NOMO-1 (cell line): ENCODE measurements around the gene EDIL3.
A peak's percentile ranks its signal among the peaks of the same experiment; 100 is the strongest.

Experiments used
- DNase-seq, 2 experiments: peaks; one replicate each; lab custom pipeline; 2025; ENCODE audit not compliant: unreplicated experiment in 2 of 2; lab: John Stamatoyannopoulos, UW

The EDIL3 gene

GRCh38 chr5:83973925-83974815, 410.5 kb downstream of the EDIL3 start:
- no peak for DNase-seq

- no peak for DNase-seq
Measured at GRCh38 chr5:83972909-83973308, 411.8 kb downstream of the EDIL3 start.

- no peak for DNase-seq
Measured at GRCh38 chr5:83972236-83972635, 412.4 kb downstream of the EDIL3 start.

GRCh38 chr5:83967417-83967816, 417.3 kb downstream of the EDIL3 start:
- no peak for DNase-seq

GRCh38 chr5:83965441-83965840, 419.2 kb downstream of the EDIL3 start:
- DNase-seq: peak; percentile 33 to 54

- DNase-seq: peak; percentile 28 to 61
Measured at GRCh38 chr5:83964271-83964670, 420.4 kb downstream of the EDIL3 start.

- DNase-seq: no peak
Measured at GRCh38 chr5:83957188-83957587, 427.5 kb downstream of the EDIL3 start.

- no peak for DNase-seq
Measured at GRCh38 chr5:83956386-83956785, 428.3 kb downstream of the EDIL3 start.

GRCh38 chr5:83955916-83956315, 428.8 kb downstream of the EDIL3 start:
- DNase-seq: no peak

GRCh38 chr5:83947763-83948162, 436.9 kb downstream of the EDIL3 start:
- DNase-seq: no peak

- DNase-seq: no peak
Measured at GRCh38 chr5:83946516-83946915, 438.2 kb downstream of the EDIL3 start.

GRCh38 chr5:83942155-83942554, 442.5 kb downstream of the EDIL3 start:
- DNase-seq: no peak

- DNase-seq: peak in 1 of 2 experiments; percentile 14
Measured at GRCh38 chr5:83937837-83938236, 446.8 kb downstream of the EDIL3 start.

GRCh38 chr5:83931969-83932368, 452.7 kb downstream of the EDIL3 start:
- no peak for DNase-seq

GRCh38 chr5:83927140-83927733, 457.4 kb downstream of the EDIL3 start:
- DNase-seq: peak in 1 of 2 experiments; percentile 16

- no peak for DNase-seq
Measured at GRCh38 chr5:83925955-83926337, 458.7 kb downstream of the EDIL3 start.

GRCh38 chr5:83925321-83925954, 459.2 kb downstream of the EDIL3 start:
- no peak for DNase-seq

- DNase-seq: no peak
Measured at GRCh38 chr5:83924891-83925290, 459.8 kb downstream of the EDIL3 start.

GRCh38 chr5:83924171-83924570, 460.5 kb downstream of the EDIL3 start:
- DNase-seq: no peak

- DNase-seq: no peak
Measured at GRCh38 chr5:83922699-83923098, 462.0 kb downstream of the EDIL3 start.

- DNase-seq: no peak
Measured at GRCh38 chr5:83921666-83922193, 462.9 kb downstream of the EDIL3 start.
